ENCODE results near the gene CDH4.

The CDH4 gene

GRCh38 chr20:61918548-61918947, 666.5 kb downstream of the CDH4 start:
- Histone ChIP-seq H3K36me3 (no peaks in the 10 kb centered on the region), H3K9me3 (peaks cover 3% of the 10 kb centered on the region), H3K27ac (no peak overlapping the region), H3K4me1 (ENCODE audit: control insufficient read depth in 1 of 2, insufficient read depth in 1 of 2, low read depth in 1 of 2, low read length in 1 of 2) (no peaks in the 10 kb centered on the region), H3K4me3 (ENCODE audit: low read depth in 1 of 2, low read length in 1 of 2) (no peak overlapping the region), H3K27me3 (no peaks in the 10 kb centered on the region)
- no peak for TF ChIP-seq CTCF (IDR thresholded peaks at IDR 0.05)

GRCh38 chr20:61919239-61919638, 667.2 kb downstream of the CDH4 start:
- H3K9me3 ChIP-seq: peaks cover 3% of the 10 kb centered on the region
- H3K4me1 ChIP-seq (ENCODE audit: control insufficient read depth in 1 of 2, insufficient read depth in 1 of 2, low read depth in 1 of 2, low read length in 1 of 2): no peaks in the 10 kb centered on the region
- no peak for TF ChIP-seq CTCF (IDR thresholded peaks at IDR 0.05)
- H3K27ac ChIP-seq: no peak overlapping the region
- no peaks in the 10 kb centered on the region for H3K27me3 ChIP-seq
- H3K36me3 ChIP-seq: no peaks in the 10 kb centered on the region
- no peak overlapping the region for H3K4me3 ChIP-seq (ENCODE audit: low read depth in 1 of 2, low read length in 1 of 2)

GRCh38 chr20:61919675-61920365, 667.8 kb downstream of the CDH4 start:
- H3K4me3 ChIP-seq (ENCODE audit: low read depth in 1 of 2, low read length in 1 of 2): no peak overlapping the region
- no peak for TF ChIP-seq CTCF (IDR thresholded peaks at IDR 0.05)
- H3K9me3 ChIP-seq: peaks cover 3% of the 10 kb centered on the region
- H3K27me3 ChIP-seq: no peaks in the 10 kb centered on the region
- no peaks in the 10 kb centered on the region for H3K36me3 ChIP-seq
- H3K4me1 ChIP-seq (ENCODE audit: control insufficient read depth in 1 of 2, insufficient read depth in 1 of 2, low read depth in 1 of 2, low read length in 1 of 2): no peaks in the 10 kb centered on the region
- H3K27ac ChIP-seq: no peak overlapping the region

- Histone ChIP-seq H3K27me3 (no peaks in the 10 kb centered on the region), H3K36me3 (no peaks in the 10 kb centered on the region), H3K27ac (no peak overlapping the region), H3K9me3 (peaks cover 3% of the 10 kb centered on the region), H3K4me1 (ENCODE audit: control insufficient read depth in 1 of 2, insufficient read depth in 1 of 2, low read depth in 1 of 2, low read length in 1 of 2) (no peaks in the 10 kb centered on the region), H3K4me3 (ENCODE audit: low read depth in 1 of 2, low read length in 1 of 2) (no peak overlapping the region)
- TF ChIP-seq CTCF (IDR thresholded peaks at IDR 0.05): no peak
These were observed 670.4 kb downstream of the CDH4 start for GRCh38 chr20:61922411-61922810.

- Histone ChIP-seq H3K9me3 (peaks cover 3% of the 10 kb centered on the region), H3K27me3 (no peaks in the 10 kb centered on the region), H3K27ac (no peak overlapping the region), H3K4me1 (ENCODE audit: control insufficient read depth in 1 of 2, insufficient read depth in 1 of 2, low read depth in 1 of 2, low read length in 1 of 2) (no peaks in the 10 kb centered on the region), H3K4me3 (ENCODE audit: low read depth in 1 of 2, low read length in 1 of 2) (no peak overlapping the region), H3K36me3 (no peaks in the 10 kb centered on the region)
- no peak for TF ChIP-seq CTCF (IDR thresholded peaks at IDR 0.05)
These were observed 670.9 kb downstream of the CDH4 start for GRCh38 chr20:61922936-61923335.
